GM12865 (cell line): ENCODE data around the gene NUP205.
A peak's percentile ranks its signal among the peaks of the same experiment; 100 is the strongest.

ENCODE experiments used
- DNase-seq: peaks from one replicate; pipeline ENCODE4 v3.0.0; 2010; ENCODE audit warnings: low read depth
- H3K4me3 ChIP-seq: 2 replicates; pipeline ENCODE4 v1.5.1; 2011; ENCODE audit warnings: mild to moderate bottlenecking, low read depth, low read length, control low read depth
- CTCF ChIP-seq: IDR thresholded peaks from 2 replicates; pipeline ENCODE4 v1.5.1; 2011; ENCODE audit warnings: low read length, control low read depth, low read depth, inconsistent platforms; ENCODE audit not compliant: insufficient read depth; ENCODE audit errors: missing control alignments

The NUP205 gene

DNA sequence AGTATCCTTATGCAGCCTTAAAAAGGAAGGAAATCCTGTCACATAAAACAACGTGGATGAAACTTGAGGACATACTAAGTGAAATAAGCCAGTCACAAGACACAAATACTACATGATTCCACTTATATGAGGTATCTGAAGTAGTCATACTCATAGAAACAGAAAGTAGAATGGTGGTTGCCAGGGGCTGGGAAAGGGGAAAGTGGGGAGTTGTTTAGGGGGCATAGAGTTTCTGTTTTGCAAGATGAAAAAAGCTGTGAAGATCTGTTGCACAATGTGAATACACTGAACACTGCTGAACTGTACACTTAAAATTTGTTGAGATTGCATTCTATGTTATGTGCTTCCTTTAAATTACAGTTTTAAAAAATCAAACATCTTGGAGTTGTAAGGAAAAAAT is 2.9 kb downstream of the NUP205 start:
- H3K4me3 ChIP-seq = no peak overlapping the region
- DNase-seq = no peak
- TF ChIP-seq CTCF = no peak

DNA sequence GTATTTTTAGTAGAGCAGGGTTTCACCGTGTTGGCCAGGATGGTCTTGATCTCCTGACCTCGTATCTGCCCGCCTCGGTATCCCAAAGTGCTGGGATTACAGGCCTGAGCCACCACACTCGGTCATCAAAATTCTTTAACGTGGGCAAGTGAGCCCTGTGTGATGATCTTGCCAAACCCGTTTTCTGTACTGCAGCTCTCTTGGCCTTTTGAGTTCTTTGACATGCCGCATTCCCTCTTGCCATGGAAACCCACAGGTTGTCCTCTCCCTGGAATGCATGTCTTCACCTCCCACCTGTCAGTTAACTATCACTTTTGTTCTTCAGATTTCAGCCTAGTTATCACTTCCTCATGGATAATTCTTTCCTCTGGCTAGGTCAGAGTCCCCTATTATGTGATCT is 5.0 kb downstream of the NUP205 start:
- no peak for DNase-seq
- no peak overlapping the region for H3K4me3 ChIP-seq
- no peak for TF ChIP-seq CTCF

GRCh38 chr7:135571834-135572233 is 14.1 kb downstream of the NUP205 start:
- H3K4me3 ChIP-seq = no peak overlapping the region
- DNase-seq = no peak
- no peak for TF ChIP-seq CTCF

- DNase-seq = no peak
- no peak overlapping the region for H3K4me3 ChIP-seq
- TF ChIP-seq CTCF = no peak
These were observed 15.8 kb downstream of the NUP205 start for GRCh38 chr7:135573541-135573940.

DNA sequence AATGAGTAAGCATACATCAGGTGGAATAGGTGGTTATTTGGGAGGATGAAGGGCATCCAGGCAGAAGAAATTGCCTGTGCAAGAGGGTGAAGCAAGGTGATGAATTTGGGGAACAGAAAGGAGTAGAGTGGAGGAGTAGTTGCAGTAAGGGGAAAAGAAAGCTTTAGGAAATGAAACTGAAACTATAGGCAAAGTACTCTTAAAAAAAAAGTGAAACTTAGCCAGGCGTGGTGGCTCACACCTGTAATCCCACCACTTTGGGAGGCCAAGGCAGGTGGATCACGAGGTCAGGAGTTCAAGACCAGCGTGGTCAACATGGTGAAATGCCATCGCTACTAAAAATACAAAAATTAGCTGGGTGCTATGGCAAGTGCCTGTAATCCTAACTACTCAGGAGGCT is 17.6 kb downstream of the NUP205 start:
- TF ChIP-seq CTCF = no peak
- peak; percentile 50 for DNase-seq
- no peak overlapping the region for H3K4me3 ChIP-seq

- no peak for DNase-seq
These were observed 20.9 kb downstream of the NUP205 start for GRCh38 chr7:135578569-135578968.

More at GRCh38 chr7:135578569-135578968, 20.9 kb downstream of the NUP205 start:
- H3K4me3 ChIP-seq = no peak overlapping the region
- TF ChIP-seq CTCF = no peak
